CD4-positive, alpha-beta T cell treated with Interleukin-1 beta for 1 hour (primary cell): ENCODE results near the gene RAB40B.

Source experiments
- DNase-seq, 2 donors: peaks; one replicate each; pipeline ENCODE4 v3.0.0-alpha.2; 2020 to 2022

The RAB40B gene

DNA sequence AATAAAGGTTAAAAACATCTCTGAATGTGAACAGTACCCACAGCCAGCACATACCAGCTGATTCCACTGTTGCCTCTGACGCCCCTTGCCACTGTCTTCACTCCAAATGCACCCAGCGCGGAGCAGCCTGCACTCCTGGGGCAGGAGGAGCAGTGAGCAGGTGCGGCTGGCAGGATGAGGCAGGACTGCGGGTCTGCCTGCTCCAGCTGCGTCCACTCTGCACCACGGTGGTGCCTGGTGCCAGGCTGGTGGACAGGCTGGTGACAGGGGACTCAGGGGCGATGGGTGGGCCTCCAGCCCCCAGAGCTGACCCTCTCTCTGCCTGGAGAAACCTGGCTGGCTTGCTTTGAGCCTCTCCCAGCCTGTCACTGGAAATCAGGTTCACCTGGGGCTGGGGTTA is 9.4 kb downstream of the RAB40B start:
- no peak for DNase-seq

GRCh38 chr17:82687871-82688270 is 10.6 kb downstream of the RAB40B start:
- DNase-seq = no peak

- DNase-seq = no peak
Measured at GRCh38 chr17:82687375-82687861, 11.1 kb downstream of the RAB40B start.

DNA sequence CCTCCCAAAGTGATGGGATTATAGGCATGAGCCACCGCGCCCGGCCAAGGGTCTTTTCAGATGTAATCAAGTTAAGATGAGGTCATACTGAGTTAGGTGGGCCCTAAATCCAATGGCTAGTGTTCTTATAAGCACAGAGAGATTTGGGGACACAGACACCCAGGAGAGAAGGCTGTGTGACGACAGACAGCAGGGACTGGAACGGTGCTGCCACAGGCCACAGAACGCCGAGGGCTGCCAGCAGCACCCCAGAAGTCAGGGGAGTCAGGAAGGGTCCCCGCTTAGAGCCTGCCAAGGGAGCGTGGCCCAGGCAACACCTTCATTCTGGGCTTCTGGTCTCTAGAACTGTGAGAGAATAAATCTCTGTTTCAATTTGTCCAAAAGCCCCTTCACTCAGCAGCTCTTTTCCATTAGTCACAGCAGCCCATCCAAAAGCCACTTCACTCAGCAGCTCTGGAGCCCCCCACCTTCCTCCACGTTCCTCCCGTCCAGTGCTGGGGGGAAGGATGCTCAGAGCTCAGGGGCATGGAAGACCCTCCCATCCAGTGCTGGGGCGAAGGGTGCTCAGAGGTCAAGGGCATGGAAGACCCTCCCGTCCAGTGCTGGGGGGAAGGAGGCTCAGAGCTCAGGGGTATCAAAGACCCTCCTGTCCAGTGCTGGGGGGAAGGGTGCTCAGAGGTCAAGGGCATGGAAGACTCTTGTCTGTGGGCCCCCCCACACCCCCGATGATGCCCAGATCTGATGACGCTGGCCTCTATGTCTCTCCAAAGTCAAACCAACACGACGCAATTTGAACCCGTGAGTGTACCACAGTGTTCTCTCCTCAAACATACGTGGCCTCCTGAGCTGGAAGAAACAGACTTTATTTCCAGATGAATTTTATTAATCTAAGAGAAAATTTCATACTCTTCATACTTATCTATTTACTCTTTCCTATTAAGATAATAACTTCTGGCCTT is 11.9 kb downstream of the RAB40B start:
- DNase-seq = no peak

- DNase-seq = no peak
Measured at GRCh38 chr17:82685291-82685690, 13.2 kb downstream of the RAB40B start.

DNA sequence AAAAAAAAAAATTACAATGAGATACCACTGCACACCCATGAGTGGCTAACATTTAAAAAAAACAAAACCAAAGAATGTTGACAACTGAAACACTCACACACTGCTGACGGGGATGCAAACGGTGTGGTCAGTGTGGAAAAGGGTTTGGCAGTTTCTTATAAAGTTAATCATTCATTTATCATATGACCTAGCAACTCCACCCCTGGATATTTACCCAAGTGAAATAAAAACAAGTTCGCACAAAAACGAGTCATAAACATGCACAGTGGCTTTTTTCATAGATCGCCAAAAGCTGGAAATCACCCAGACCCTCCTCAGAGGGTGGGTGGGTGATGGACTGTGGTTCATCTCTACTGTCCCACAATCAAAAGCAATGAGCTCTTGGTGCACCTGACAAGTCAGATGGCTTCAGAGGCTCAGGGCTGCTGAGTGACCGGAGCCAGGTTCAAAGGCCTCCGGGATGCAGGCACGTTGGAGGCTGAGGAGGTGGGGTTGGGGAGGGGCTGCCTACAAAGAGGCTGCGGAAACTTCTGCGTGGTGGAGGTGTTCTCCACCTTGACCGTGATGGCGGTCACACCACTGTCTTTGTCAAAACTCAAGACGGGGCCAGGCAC is 14.2 kb downstream of the RAB40B start:
- no peak for DNase-seq

DNA sequence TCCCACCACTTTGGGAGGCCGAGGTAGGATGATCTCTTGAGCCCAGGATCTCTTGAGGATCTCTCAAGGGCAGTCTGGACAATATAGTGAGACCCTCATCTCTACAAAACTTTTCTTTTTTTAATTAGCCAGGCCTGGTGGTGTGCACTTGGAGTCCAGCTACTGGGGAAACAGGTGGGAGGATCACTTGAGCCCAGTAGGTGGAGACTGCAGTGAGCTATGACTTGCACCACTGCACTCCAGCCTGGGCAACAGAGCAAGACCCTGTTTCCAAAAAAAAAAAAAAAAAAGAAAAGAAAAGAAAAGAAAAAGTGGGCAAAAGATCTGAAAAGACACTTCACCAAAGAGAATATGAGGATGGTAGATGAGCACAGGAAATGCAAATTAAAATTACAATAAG is 15.0 kb downstream of the RAB40B start:
- no peak for DNase-seq

DNA sequence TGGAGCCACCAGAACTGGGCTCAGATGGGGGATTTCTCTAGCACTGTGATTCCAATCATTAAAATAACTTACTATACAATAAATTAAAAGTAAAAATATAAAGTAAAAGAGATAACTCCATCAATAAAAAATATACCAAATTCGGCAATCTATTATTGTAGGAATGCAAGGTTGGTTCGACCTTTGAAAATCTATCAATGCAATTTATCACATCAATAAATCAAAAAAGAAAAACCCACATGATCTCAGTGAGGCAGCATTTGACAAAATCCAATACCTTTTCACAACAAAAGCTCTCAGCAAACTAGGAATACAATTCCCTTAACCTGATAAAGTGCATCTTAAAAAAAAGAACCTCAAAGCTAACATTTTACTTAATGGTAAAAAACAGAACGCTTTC is 17.0 kb downstream of the RAB40B start:
- no peak for DNase-seq

GRCh38 chr17:82679586-82680465 is 18.7 kb downstream of the RAB40B start:
- DNase-seq = no peak

DNA sequence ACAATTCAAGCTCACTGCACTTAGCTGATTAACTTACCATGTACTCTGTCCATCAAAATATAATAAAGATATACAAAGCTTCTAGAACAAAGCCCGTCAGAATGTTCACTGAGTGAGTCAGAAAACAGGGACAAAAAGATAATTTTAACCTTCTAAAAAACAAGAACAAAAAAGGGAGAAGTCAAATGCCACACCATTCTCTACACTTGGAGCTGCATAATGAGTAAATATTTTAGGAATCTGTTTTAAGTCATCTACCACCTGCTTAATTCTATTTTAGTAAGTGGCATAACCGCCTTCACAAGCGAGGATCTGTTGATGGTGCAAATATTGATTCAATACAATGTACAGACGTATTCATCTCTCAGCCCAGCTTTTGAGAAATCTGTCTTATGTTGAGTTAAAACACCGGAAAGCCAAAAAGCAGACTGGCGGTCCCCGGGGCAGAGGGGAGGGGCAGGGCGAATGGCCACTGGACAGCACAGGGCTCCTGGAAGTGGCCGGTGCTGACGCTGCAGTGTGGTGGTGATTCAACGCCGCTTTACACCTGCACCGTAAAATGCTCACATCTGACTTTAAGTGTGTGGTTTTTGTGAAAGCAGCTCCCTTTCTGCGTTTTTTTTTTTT is 20.1 kb downstream of the RAB40B start:
- DNase-seq = no peak

- DNase-seq = no peak
Measured at GRCh38 chr17:82677353-82677925, 21.1 kb downstream of the RAB40B start.

DNA sequence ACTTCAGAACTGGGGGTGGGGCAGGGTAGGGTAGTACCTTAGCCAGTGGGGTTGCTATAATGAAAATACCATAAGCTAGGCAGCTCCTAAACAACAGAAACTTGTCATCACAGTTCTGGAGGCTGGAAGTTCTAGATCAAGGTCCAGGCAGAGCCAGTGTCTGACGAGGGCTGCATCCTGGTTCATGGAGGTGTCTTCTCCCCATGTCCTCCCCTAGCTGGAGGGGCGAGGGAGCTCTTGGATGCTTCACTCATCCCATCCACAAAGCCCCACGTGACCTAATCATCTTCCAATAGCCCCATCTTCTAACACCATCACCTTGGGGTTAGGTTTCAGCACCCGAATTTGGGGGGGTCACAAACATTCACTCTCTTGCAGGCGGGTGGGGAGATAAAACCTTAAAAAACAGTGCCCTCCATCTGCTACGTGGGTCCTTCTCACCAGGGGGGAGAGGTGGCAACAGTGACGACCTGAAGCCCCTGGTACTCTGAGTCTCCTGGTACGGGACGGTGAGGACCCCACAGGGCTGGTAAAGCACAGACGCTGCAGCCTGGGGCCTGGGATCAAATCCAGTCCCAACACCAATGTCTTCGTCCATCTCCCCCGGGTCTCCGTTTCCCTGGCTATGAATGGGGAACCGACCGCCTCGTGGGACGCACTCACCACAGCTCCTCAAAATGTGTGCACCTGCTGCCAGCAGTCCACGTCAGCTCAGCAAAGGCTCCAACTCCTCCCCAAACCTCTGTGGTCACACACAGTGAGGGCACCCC is 22.8 kb downstream of the RAB40B start:
- no peak for DNase-seq

- DNase-seq = no peak
Measured at GRCh38 chr17:82674656-82675475, 23.6 kb downstream of the RAB40B start.

DNA sequence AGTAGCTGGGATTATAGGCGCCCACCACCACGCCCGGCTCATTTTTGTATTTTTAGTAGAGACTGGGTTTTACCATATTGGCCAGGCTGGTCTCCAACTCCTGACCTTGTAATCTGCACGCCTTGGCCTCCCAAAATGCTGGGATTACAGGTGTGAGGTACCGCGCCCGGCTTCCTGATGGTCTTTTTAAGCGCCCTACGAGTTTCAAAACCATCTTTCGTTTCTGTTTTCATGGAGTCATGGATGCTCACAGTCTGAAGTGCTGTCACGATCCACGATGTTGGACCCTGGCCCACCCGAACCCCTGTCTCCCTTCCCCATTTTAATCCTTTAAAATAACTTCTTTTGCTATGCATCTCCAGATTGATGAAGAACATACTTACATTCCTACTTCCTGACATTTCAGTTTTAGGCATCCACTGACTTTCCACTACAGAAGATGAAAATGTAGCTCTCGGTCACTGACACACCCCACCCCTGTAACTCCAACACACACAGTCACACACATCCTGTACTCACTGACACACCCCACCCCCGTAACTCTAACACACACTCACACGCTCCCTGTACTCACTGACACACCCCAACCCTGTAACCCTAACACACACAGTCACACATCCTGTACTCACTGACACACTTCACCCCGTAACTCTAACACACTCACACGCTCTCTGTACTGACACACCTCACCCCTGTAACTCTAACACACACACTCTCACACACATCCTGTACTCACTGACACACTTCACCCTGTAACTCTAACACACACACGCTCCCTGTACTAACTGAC is 27.6 kb downstream of the RAB40B start:
- no peak for DNase-seq

DNA sequence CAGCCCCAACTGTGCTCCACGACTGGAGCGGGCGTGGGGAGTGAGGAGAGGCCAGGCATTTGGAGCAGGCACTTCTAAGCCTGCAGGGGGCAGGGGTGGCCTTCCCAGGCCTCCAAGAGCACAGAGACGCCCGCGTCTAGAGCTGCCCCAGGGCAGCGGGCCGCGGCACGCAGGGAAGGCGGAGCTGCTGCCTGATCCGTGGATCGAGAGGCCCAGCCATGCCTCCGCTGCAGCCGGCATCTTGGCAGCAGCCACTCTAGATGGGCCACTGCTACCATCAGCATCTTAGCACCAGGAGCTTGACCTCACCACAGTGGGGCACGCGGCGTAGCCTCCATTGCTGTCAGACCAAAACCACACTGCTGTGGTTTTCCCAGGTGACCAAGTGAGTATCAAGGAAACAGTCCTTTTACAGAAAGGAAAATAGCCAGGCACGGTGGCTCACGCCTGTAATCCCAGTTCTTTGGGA is 29.8 kb downstream of the RAB40B start:
- DNase-seq = peak; percentile 42 to 58

GRCh38 chr17:82668024-82668630 is 30.4 kb downstream of the RAB40B start:
- DNase-seq = no peak

DNA sequence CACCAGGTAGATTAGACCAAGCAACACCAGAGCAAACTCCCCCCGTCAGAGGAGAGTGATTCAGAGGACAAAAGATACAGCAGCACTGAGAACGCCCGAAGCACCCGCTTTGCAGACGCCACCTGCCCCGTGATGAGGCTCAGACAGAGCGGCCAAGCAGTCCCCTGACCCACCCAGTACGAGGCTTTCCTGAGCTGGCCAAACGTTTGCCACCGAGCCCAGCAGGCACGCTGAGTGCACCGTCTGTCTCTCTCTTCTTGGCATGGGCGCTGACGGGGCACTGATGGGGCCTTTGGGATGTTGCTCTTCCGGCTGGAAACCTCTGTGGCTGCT is 30.9 kb downstream of the RAB40B start:
- DNase-seq = no peak

DNA sequence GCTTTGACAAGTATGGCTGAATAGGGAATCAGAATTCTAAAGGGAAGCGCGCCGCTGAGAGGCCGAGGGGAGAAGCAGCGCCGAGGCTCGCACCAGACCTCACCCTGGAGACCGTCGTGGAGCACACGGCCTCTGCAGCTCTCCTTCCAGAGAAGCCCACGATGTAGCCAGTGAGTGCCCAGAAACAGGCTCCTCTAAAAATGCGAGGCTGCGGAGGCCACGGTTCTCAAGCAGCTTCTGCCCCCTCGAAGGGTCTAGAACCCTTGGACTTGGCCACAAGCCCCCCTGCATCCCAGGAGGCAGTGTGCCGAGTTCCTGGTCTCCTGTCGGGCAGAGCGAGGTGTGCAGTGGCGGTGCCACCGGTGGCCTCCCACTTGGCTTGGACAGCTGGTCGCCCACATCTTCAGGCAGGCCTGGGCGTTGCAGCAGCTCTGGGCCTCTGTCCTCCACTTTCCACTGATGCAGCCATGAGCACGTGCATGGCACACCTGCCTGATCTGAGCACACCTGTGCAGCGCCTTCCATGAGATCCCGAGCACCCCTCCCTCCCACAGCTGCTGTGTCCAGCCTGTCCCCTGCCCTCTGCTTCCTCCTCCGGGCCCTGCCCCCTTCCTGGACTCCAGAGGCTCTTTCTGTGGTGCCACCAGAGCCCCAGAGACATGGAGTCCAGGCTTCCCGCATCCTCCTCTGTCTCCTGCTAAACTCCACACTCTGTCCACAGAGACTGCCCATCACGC is 31.4 kb downstream of the RAB40B start:
- DNase-seq = no peak

DNA sequence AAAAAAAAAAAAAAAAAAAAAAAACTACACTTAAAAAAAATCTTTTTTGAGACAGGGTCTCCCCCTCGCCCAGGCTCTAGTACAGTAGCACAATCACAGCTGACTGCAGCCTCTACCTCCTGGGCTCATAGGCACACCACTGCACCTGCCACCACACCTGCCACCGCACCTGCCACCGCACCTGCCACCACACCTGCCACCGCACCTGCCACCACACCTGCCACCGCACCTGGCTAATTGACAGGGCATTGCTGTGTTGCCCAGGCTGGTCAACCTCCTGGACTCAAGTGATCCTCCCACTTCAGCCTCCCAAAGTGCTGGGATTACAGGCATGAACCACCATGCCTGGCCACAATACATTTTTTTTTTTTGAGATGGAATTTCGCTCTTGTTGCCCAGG is 32.6 kb downstream of the RAB40B start:
- DNase-seq = no peak
